ENCODE measurements around the gene PCDH17.

Gene PCDH17

DNA sequence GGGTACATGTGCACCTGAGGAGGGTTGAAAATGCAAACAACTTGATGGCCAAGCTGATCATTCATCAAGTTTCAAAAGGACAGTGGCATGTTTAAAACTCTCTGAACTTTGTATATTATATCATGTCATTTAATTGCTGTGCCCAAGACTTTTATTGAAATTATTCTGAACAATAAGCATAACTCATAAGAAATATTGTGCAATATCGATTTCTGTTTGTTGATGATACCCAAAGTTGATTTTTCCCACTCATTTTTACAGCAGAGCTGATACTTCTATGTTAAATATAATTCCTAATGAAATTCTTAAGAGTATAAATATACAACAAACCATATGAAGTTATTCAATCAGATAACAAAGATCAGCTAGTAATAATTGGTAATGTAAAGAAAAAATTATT lies 49.1 kb downstream of the PCDH17 start:
- no peak overlapping the region for H3K27ac ChIP-seq (ENCODE audit: low read length)
- no peaks in the 10 kb centered on the region for H3K27me3 ChIP-seq (ENCODE audit: low read depth, low read length)
- no peak overlapping the region for H3K4me3 ChIP-seq (ENCODE audit: low read depth in 1 of 2, low read length in 2 of 2)
- H3K4me1 ChIP-seq (ENCODE audit: control insufficient read depth in 1 of 2, insufficient read depth in 2 of 2, low read length in 2 of 2): no peaks in the 10 kb centered on the region
- no peaks in the 10 kb centered on the region for H3K9me3 ChIP-seq (ENCODE audit: control insufficient read depth in 1 of 2, low read length in 2 of 2)
- H3K36me3 ChIP-seq (ENCODE audit: control insufficient read depth in 1 of 2, insufficient read depth in 2 of 2, low read length in 2 of 2): no peaks in the 10 kb centered on the region

DNA sequence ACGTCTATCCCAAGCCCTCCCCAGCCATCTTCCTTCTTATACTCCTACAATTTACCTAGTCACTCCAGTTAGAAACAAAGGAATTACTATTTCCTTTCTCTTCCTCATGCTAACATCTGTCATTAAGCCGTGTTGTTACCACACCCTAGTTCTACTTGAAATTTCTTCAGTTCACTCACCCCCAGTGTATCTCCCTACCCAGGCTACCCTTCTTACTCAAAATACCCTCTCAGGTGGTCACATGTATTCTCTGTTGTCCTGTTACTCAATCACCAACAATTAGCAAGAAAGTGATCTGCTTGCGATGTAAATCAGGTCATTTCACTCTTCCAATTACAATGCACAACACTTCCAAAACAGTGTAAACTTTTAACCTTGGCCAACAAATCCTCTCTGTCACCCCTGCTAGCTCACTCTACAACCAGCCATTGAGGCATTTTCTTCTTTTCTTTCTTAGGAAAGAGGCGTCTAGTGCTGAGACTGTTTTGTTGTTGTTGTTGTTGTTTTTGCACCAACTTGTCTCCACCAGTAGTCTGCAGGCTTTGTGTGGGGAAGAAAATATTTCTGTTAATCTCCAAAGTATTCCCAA lies 50.7 kb downstream of the PCDH17 start:
- no peak overlapping the region for H3K4me3 ChIP-seq (ENCODE audit: low read depth in 1 of 2, low read length in 2 of 2)
- no peak overlapping the region for H3K27ac ChIP-seq (ENCODE audit: low read length)
- H3K9me3 ChIP-seq (ENCODE audit: control insufficient read depth in 1 of 2, low read length in 2 of 2): no peaks in the 10 kb centered on the region

DNA sequence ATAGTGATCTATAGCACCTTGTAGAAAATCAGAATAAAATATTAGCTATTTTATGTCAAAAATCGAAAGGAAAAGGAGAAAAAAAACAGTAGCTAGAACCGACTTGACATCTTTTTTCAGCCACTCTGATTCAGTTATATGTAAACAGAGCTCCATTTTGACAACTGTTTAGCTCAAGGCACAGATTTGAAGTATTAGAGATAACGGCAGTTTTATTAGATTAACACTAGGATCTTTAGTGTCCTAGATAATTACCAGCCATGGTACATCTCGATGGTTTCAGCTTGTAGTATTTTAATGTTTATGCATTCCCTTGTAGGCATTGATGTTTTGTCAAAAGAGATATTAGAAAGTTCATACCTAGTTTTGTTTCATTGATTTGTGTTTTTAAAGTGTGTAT lies 67.3 kb downstream of the PCDH17 start:
- H3K9me3 ChIP-seq (ENCODE audit: control insufficient read depth in 1 of 2, low read length in 2 of 2): no peaks in the 10 kb centered on the region
- H3K4me1 ChIP-seq (ENCODE audit: control insufficient read depth in 1 of 2, insufficient read depth in 2 of 2, low read length in 2 of 2): no peaks in the 10 kb centered on the region
- no peaks in the 10 kb centered on the region for H3K27me3 ChIP-seq (ENCODE audit: low read depth, low read length)
- H3K36me3 ChIP-seq (ENCODE audit: control insufficient read depth in 1 of 2, insufficient read depth in 2 of 2, low read length in 2 of 2): no peaks in the 10 kb centered on the region
- no peak overlapping the region for H3K4me3 ChIP-seq (ENCODE audit: low read depth in 1 of 2, low read length in 2 of 2)
- H3K27ac ChIP-seq (ENCODE audit: low read length): no peak overlapping the region

More for the DNA sequence above, 50.7 kb downstream of the PCDH17 start:
- Histone ChIP-seq H3K4me1 (ENCODE audit: control insufficient read depth in 1 of 2, insufficient read depth in 2 of 2, low read length in 2 of 2) (no peaks in the 10 kb centered on the region), H3K27me3 (ENCODE audit: low read depth, low read length) (no peaks in the 10 kb centered on the region), H3K36me3 (ENCODE audit: control insufficient read depth in 1 of 2, insufficient read depth in 2 of 2, low read length in 2 of 2) (no peaks in the 10 kb centered on the region)

DNA sequence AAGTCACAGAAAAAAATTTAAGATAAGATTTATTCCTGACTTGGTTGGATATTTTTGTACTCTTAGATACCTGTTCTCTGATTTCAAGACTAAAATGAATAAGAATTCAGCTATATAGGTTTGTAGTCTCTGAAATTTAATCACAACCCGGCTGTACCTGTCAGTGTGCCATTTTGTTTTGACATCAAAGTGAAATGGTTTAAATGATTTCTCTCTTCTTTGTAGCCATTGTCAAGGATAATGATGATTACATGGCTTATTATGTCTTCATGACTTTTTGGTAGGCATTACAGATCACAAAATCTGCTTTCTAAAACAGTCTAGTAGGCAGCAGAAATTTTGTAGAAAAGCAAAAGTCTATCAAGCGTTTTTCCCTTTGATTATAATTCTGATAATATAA lies 72.5 kb downstream of the PCDH17 start:
- H3K4me3 ChIP-seq (ENCODE audit: low read depth in 1 of 2, low read length in 2 of 2): no peak overlapping the region
- H3K9me3 ChIP-seq (ENCODE audit: control insufficient read depth in 1 of 2, low read length in 2 of 2): no peaks in the 10 kb centered on the region
- no peaks in the 10 kb centered on the region for H3K4me1 ChIP-seq (ENCODE audit: control insufficient read depth in 1 of 2, insufficient read depth in 2 of 2, low read length in 2 of 2)
- H3K27me3 ChIP-seq (ENCODE audit: low read depth, low read length): no peaks in the 10 kb centered on the region
- no peaks in the 10 kb centered on the region for H3K36me3 ChIP-seq (ENCODE audit: control insufficient read depth in 1 of 2, insufficient read depth in 2 of 2, low read length in 2 of 2)
- H3K27ac ChIP-seq (ENCODE audit: low read length): no peak overlapping the region

DNA sequence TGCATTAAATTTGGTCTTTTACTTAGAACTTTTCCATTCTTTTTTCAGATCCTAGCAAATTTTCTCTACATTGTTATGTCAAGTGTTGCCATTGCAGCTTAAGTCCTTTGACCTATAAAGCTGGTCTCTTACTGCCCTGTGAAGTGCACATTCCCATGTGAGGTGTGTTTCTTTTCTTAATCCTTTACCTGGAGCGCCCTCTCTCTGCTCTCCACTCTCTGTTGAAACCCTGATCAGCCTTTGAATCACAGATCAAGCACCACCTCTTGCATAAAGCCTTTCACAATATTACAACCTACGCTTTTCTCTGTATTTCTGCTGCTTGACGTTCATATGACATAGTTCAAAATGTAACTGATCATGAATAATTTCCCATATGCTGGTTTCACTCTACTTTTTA lies 84.8 kb downstream of the PCDH17 start:
- Histone ChIP-seq H3K4me1 (ENCODE audit: control insufficient read depth in 1 of 2, insufficient read depth in 2 of 2, low read length in 2 of 2) (no peaks in the 10 kb centered on the region), H3K36me3 (ENCODE audit: control insufficient read depth in 1 of 2, insufficient read depth in 2 of 2, low read length in 2 of 2) (no peaks in the 10 kb centered on the region), H3K4me3 (ENCODE audit: low read depth in 1 of 2, low read length in 2 of 2) (no peak overlapping the region), H3K27ac (ENCODE audit: low read length) (no peak overlapping the region), H3K27me3 (ENCODE audit: low read depth, low read length) (no peaks in the 10 kb centered on the region), H3K9me3 (ENCODE audit: control insufficient read depth in 1 of 2, low read length in 2 of 2) (no peaks in the 10 kb centered on the region)

DNA sequence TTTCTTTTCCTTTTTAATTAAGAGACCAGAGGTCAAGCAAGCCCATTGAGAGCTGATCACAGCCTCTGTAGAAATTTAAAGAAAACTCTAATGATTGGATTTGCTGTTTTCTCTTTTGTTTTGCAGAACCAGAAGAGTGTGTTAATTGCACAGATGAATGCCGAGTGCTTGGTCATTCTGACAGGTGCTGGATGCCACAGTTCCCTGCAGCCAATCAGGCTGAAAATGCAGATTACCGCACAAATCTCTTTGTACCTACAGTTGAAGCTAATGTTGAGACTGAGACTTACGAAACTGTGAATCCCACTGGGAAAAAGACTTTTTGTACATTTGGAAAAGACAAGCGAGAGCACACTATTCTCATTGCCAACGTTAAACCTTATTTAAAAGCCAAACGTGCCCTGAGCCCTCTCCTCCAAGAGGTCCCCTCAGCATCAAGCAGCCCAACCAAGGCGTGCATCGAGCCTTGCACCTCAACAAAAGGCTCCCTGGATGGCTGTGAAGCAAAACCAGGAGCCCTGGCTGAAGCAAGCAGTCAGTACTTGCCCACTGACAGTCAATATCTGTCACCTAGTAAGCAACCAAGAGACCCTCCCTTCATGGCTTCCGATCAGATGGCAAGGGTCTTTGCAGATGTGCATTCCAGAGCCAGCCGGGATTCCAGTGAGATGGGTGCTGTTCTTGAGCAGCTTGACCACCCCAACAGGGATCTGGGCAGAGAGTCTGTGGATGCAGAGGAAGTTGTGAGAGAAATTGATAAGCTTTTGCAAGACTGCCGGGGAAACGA lies 93.1 kb downstream of the PCDH17 start:
- no peaks in the 10 kb centered on the region for H3K4me1 ChIP-seq (ENCODE audit: control insufficient read depth in 1 of 2, insufficient read depth in 2 of 2, low read length in 2 of 2)

DNA sequence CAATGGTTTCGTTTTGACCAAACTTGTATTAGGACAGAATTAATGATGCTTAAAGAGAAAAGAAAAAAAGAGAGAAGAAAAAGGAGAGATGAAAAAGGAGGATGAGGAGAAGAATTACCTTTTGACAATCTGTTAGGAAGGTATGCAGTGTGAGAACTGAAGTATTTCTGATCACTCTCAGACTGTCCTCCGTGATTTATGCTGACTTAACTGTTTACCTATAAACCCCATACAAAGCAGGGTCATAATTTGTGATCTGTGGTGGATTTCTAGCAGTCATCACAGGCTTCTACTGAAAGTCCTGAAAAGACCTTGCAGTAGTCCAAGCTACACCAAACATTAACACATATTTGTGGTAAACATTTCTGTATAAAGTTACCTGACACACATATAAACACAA lies 93.9 kb downstream of the PCDH17 start:
- Histone ChIP-seq H3K9me3 (ENCODE audit: control insufficient read depth in 1 of 2, low read length in 2 of 2) (no peaks in the 10 kb centered on the region), H3K27me3 (ENCODE audit: low read depth, low read length) (no peaks in the 10 kb centered on the region), H3K4me1 (ENCODE audit: control insufficient read depth in 1 of 2, insufficient read depth in 2 of 2, low read length in 2 of 2) (no peaks in the 10 kb centered on the region), H3K4me3 (ENCODE audit: low read depth in 1 of 2, low read length in 2 of 2) (no peak overlapping the region), H3K27ac (ENCODE audit: low read length) (no peak overlapping the region), H3K36me3 (ENCODE audit: control insufficient read depth in 1 of 2, insufficient read depth in 2 of 2, low read length in 2 of 2) (no peaks in the 10 kb centered on the region)

More for the DNA sequence above, 93.1 kb downstream of the PCDH17 start:
- H3K27me3 ChIP-seq (ENCODE audit: low read depth, low read length): no peaks in the 10 kb centered on the region
- H3K4me3 ChIP-seq (ENCODE audit: low read depth in 1 of 2, low read length in 2 of 2): no peak overlapping the region
- no peaks in the 10 kb centered on the region for H3K9me3 ChIP-seq (ENCODE audit: control insufficient read depth in 1 of 2, low read length in 2 of 2)
- no peak overlapping the region for H3K27ac ChIP-seq (ENCODE audit: low read length)
- H3K36me3 ChIP-seq (ENCODE audit: control insufficient read depth in 1 of 2, insufficient read depth in 2 of 2, low read length in 2 of 2): no peaks in the 10 kb centered on the region

DNA sequence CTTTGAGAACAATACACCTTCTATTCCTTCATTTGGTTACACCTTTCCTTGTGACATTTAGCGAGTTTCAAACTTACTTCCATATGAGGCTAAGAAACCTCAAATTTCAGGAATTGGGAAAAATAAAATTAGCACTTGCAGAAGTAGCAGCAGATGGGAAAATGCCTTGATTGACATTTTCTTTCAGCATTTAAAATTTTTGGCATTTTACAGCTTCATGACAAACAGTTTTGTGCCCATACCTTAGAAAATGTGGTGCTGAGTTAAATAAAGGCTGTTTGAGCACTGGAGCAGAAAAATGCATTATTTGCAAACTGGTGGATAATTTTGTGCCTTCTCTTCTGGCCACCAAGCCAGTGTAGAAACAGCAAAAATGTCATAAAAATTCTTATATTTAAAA lies 95.4 kb downstream of the PCDH17 start:
- no peaks in the 10 kb centered on the region for H3K9me3 ChIP-seq (ENCODE audit: control insufficient read depth in 1 of 2, low read length in 2 of 2)
- no peaks in the 10 kb centered on the region for H3K36me3 ChIP-seq (ENCODE audit: control insufficient read depth in 1 of 2, insufficient read depth in 2 of 2, low read length in 2 of 2)
- H3K27me3 ChIP-seq (ENCODE audit: low read depth, low read length): no peaks in the 10 kb centered on the region
- no peak overlapping the region for H3K4me3 ChIP-seq (ENCODE audit: low read depth in 1 of 2, low read length in 2 of 2)
- no peaks in the 10 kb centered on the region for H3K4me1 ChIP-seq (ENCODE audit: control insufficient read depth in 1 of 2, insufficient read depth in 2 of 2, low read length in 2 of 2)
- no peak overlapping the region for H3K27ac ChIP-seq (ENCODE audit: low read length)

DNA sequence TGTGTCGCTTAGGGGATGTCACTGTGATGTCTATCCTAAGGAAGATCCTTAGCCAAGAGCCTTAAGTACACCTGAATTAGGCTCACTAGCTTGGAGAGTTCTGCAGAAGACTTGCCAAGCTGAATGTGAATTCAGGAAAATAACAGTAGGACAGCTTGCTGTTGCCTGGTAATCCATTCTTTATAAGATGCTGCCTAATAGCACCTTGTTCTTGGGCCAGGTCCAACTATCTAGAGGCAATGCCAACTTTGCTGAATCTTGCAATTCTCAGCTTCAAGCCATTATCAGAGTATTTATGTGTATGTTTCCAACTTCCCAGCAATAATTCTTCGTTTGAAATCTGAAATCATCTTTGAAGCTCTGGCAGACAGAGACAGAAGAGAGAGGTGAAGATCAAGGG lies 102.8 kb downstream of the PCDH17 start:
- Histone ChIP-seq H3K4me3 (ENCODE audit: low read depth in 1 of 2, low read length in 2 of 2) (no peak overlapping the region), H3K27ac (ENCODE audit: low read length) (no peak overlapping the region), H3K27me3 (ENCODE audit: low read depth, low read length) (no peaks in the 10 kb centered on the region), H3K4me1 (ENCODE audit: control insufficient read depth in 1 of 2, insufficient read depth in 2 of 2, low read length in 2 of 2) (no peaks in the 10 kb centered on the region), H3K9me3 (ENCODE audit: control insufficient read depth in 1 of 2, low read length in 2 of 2) (no peaks in the 10 kb centered on the region), H3K36me3 (ENCODE audit: control insufficient read depth in 1 of 2, insufficient read depth in 2 of 2, low read length in 2 of 2) (no peaks in the 10 kb centered on the region)

DNA sequence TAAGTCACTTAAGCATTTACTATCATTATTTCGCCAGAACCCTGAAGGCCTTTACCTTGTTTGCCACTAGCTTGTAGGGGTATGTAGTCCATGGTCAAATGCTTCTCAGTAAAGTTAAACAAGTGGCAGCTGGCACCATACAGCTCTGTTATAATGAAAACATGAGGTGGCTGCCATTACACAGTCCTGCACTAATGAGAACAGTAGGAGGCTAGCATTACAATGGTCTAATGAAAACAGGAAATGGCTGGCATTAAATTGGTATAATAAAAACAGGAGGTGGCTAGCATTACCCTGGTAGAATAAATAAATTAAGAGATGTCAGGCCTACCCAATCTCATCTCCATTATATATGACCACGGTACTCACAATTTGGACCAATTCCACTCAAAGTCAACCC lies 107.5 kb downstream of the PCDH17 start:
- H3K4me3 ChIP-seq (ENCODE audit: low read depth in 1 of 2, low read length in 2 of 2): no peak overlapping the region
- H3K27me3 ChIP-seq (ENCODE audit: low read depth, low read length): no peaks in the 10 kb centered on the region
- no peak overlapping the region for H3K27ac ChIP-seq (ENCODE audit: low read length)
- H3K36me3 ChIP-seq (ENCODE audit: control insufficient read depth in 1 of 2, insufficient read depth in 2 of 2, low read length in 2 of 2): no peaks in the 10 kb centered on the region
- no peaks in the 10 kb centered on the region for H3K9me3 ChIP-seq (ENCODE audit: control insufficient read depth in 1 of 2, low read length in 2 of 2)
- H3K4me1 ChIP-seq (ENCODE audit: control insufficient read depth in 1 of 2, insufficient read depth in 2 of 2, low read length in 2 of 2): peaks cover 0 to 4% of the 10 kb centered on the region in 2 donors

DNA sequence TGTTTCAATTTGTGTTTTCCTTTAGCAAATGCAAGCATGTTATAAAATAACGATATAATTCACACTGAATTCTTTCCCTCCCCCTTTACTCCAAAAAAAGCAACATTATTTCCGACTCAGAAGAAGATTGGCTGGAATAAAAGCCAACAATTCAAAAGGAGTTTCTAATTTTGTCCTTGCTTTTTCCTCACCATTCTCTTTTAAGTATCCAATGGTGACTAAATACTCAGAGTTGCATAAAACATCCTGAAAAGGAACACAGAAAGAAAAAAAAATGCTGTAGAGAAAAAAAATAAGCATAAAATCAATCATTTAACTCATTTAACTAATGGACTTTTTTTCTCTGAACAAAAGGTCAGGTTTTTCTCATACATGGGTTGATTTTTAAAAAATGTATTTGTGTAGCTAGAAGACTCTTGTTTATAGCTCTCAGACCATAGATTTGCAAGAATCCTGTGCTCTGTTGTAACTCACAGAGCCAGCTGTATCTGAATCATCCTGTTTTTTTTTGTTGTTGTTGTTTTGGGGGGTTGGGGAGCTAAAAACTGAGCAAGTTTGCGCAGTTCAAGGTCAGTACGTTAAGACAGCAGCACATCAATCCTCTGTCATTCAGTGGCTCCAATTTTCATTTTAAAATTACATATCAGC lies 108.1 kb downstream of the PCDH17 start:
- H3K27me3 ChIP-seq (ENCODE audit: low read depth, low read length): no peaks in the 10 kb centered on the region
- peaks cover 0 to 4% of the 10 kb centered on the region in 2 donors for H3K4me1 ChIP-seq (ENCODE audit: control insufficient read depth in 1 of 2, insufficient read depth in 2 of 2, low read length in 2 of 2)
- no peak overlapping the region for H3K27ac ChIP-seq (ENCODE audit: low read length)
- no peaks in the 10 kb centered on the region for H3K36me3 ChIP-seq (ENCODE audit: control insufficient read depth in 1 of 2, insufficient read depth in 2 of 2, low read length in 2 of 2)
- no peaks in the 10 kb centered on the region for H3K9me3 ChIP-seq (ENCODE audit: control insufficient read depth in 1 of 2, low read length in 2 of 2)
- H3K4me3 ChIP-seq (ENCODE audit: low read depth in 1 of 2, low read length in 2 of 2): no peak overlapping the region

Data from muscle layer of duodenum (tissue), 2 donors.